GM06990 (cell line): ENCODE data around the gene ZNF628.

ENCODE experiments used
- DNase-seq: peaks from one replicate; pipeline ENCODE4 v3.0.0-alpha.2; 2011; ENCODE audit not compliant: insufficient read length; ENCODE audit errors: extremely low read depth
- H3K27me3 ChIP-seq: replicated peaks from 2 replicates; pipeline ENCODE4 v1.6.0; 2011; ENCODE audit warnings: low read length; ENCODE audit not compliant: control insufficient read depth, insufficient read depth
- H3K36me3 ChIP-seq: 2 replicates; pipeline ENCODE4 v1.5.1; 2011; ENCODE audit warnings: low read length; ENCODE audit not compliant: control insufficient read depth, insufficient read depth
- H3K4me3 ChIP-seq: replicated peaks from 2 replicates; pipeline ENCODE4 v1.5.1; 2011; ENCODE audit warnings: low read depth, mild to moderate bottlenecking, control low read depth, low read length
- TF ChIP-seq, protein P1 (sequence below): IDR thresholded peaks from 2 replicates; pipeline ENCODE4 v1.5.1; 2011; ENCODE audit warnings: low read length, control low read depth, mild to moderate bottlenecking, inconsistent platforms; ENCODE audit not compliant: insufficient read depth, poor library complexity, severe bottlenecking

ZNF628 gene

DNA sequence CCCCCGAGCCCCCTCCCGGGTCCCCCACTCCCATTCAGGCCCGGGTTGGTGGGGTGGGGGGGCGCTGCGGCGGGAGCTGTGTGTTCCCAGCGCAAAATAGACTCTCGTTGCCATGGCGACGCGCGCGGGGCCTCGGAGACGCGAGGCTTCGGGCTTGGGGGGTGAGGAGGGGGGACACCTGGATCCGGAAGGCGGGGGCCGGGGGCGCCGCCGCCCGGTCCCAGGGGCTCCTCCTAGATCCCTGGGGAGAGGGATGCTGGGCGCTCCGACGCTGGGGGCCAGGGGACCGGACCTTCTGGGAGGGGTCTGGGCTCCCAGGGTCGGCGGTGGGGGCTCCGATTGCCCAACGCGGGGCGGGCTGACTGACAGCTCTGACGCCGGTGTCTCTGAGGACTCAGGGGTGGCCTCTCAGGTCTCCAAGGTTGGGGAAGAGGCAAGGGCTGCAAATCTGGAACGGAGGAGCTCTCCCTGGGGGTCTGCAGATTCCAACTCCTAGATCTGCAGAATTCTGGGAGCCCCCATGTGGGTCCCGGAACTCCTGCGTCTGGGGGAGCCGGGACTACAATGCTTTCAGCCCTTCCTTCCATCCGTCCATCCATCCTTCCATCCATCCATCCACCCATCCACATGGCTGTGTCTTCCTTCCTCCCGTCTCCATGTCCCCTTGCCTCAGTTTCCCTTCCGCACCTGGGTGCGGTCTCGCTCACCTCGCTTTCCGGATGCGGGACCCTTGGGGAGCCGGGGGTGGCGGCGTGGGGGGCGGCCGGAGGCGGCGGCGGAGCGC, 24.3 kb upstream of the ZNF628 start:
- Histone ChIP-seq H3K4me3 (no peak overlapping the region), H3K36me3 (peaks cover 5% of the 10 kb centered on the region), H3K27me3 (no peaks in the 10 kb centered on the region; the same call in 1 of the 2 replicates)
- TF ChIP-seq, protein P1, sequence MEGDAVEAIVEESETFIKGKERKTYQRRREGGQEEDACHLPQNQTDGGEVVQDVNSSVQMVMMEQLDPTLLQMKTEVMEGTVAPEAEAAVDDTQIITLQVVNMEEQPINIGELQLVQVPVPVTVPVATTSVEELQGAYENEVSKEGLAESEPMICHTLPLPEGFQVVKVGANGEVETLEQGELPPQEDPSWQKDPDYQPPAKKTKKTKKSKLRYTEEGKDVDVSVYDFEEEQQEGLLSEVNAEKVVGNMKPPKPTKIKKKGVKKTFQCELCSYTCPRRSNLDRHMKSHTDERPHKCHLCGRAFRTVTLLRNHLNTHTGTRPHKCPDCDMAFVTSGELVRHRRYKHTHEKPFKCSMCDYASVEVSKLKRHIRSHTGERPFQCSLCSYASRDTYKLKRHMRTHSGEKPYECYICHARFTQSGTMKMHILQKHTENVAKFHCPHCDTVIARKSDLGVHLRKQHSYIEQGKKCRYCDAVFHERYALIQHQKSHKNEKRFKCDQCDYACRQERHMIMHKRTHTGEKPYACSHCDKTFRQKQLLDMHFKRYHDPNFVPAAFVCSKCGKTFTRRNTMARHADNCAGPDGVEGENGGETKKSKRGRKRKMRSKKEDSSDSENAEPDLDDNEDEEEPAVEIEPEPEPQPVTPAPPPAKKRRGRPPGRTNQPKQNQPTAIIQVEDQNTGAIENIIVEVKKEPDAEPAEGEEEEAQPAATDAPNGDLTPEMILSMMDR = no peak
- no peak for DNase-seq

DNA sequence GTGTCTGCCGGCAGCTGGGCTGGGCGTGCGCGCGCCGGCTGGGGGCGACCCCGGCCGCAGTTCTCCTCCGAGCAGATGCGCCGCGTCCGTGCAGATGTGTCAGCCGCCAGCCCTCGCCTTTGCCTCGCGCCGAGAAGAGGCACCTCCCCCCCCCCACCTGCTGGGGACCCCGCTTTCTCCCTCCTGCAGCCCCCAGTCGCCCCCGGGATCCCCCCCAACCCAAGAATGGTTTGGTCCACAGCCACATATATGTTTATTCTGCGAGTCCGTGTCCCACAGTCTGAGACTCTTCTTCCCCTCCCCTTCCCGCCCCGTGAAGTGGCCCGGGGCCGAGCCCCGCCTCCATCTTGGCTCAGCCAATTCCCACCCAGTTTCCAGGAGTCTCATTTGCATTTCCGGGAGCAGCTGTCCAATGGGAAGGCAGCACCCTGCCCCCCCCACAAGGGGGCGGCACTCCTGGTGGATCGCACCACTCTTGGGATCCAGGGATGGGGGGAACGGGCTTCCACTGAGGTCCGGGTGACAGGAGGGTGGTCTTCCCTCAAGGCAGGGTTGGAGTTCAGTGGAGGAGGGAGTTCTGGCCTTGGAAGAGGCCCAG, 23.6 kb upstream of the ZNF628 start:
- Histone ChIP-seq H3K27me3 (no peaks in the 10 kb centered on the region; the same call in 1 of the 2 replicates), H3K4me3 (no peak overlapping the region), H3K36me3 (peaks cover 5% of the 10 kb centered on the region)
- peak; percentile 58 for DNase-seq
- TF ChIP-seq, protein P1 = no peak

DNA sequence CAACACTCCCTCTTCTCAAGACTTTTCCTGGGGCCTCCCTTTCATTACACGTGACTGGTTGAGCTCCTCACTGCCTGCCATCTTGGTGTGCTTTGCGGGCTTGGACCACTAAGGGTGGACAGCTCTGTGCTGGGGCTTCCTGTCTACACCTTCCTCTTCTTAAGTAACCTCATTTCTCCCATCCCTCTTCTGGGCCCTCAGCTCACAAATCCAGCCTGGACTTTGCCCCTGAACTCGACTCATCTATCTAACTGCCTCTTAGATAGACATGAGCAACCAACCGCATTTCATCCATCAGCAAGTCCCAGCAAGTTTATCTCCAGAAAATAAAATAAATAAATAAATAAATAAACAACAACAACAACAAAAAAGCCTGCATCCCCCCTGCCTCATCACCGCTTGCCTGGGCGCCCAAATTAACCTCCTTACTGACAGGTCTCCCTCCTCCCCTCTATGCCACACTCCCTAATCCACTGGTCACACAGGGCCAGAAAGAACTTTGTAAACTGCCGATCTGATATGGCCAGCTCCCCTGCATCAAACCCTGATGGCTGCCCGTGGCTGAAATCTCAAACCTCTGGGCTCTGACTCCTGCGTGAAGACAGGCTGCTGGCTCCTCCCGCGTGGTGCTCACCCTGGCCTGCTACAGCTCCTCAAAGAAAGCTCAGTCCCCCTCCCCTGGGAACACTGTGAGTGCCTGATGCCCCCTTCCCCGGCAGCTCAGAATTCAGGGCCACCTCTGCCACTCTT, 22.7 kb upstream of the ZNF628 start:
- TF ChIP-seq, protein P1 = no peak
- H3K27me3 ChIP-seq = no peaks in the 10 kb centered on the region; the same call in 1 of the 2 replicates
- H3K4me3 ChIP-seq = no peak overlapping the region
- DNase-seq = no peak
- H3K36me3 ChIP-seq = peaks cover 5% of the 10 kb centered on the region

DNA sequence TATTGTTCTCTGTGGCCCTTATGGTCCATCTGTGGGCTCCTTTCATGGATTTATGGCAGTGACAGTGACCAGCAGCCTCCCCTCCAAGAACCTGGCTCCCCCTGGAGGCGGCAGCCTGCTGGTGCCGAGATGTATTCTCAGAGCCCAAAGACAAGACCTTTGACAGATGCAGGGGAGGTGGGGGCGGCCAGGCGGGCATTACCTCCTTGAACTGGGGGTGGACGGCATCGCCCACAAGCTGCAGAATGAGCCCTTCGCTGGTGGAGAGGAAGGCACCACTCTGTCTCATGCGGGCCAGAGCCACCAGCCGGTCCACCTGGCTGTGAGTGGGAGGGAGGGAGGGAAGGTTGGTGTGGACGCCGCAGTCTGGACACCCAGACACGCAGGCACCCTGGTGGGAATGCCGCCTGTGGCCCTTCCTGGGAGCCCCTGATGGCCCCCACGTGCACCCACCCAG, 21.6 kb upstream of the ZNF628 start:
- TF ChIP-seq, protein P1 = peak; percentile 75
- DNase-seq = no peak
- H3K27me3 ChIP-seq = no peaks in the 10 kb centered on the region; the same call in 1 of the 2 replicates
- H3K4me3 ChIP-seq = no peak overlapping the region
- H3K36me3 ChIP-seq = peaks cover 5% of the 10 kb centered on the region

DNA sequence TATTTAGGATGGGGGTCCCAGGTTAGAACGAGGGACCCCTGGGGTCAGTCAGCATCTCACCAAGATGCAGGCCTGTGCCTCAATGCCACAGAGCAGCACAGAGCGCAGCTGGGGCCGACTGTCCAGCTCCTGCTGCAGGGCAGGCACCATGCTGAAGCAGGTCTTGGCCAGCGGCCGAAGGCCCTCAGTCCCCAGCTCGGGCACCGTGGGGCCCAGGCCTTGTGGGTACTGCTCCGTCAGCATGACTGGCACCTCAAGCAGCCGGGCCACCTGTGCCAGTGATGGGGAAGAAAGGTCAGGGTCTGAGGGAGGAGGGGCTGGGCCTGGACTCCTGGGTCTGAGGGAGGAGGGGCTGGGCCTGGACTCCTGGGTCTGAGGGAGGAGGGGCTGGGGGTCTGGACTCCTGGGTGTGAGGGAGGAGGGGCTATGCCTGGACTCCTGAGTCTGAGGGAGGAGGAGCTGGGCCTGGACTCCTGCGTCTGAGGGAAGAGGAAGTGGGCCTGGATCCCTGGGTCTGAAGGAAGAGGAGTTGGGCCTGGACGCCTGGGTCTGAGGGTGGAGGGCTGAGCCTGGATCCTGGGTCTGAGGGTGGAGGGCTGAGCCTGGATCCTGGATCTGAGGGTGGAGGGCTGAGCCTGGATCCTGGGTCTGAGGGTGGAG, 20.7 kb upstream of the ZNF628 start:
- no peak overlapping the region for H3K4me3 ChIP-seq
- TF ChIP-seq, protein P1 = no peak

More for the DNA sequence above, 20.7 kb upstream of the ZNF628 start:
- H3K36me3 ChIP-seq = peaks cover 5% of the 10 kb centered on the region
- H3K27me3 ChIP-seq = no peaks in the 10 kb centered on the region; the same call in 1 of the 2 replicates
- DNase-seq = no peak
